Smooth muscle cell of the coronary artery (primary cell): Measurements from ENCODE around the gene PIAS3. TPM values are rescaled to one million over a fixed set of nuclear protein-coding genes. Genes with fewer than 3 reads are reported as not detected.

Source experiments
- total RNA-seq: library from RNA; depleted of rRNA; stranded (reverse); fragments of >200 nt; gene quantifications from 2 replicates; pipeline ENCODE4 v1.2.3, GENCODE V29; 2014; ENCODE audit warnings: low replicate concordance

The PIAS3 gene
- 2.5 and 6.3 TPM in 2 replicates for total RNA-seq

GRCh38 chr1:145858901-145859490 lies at the start of gene PIAS3:
PIAS3 (minus strand) TSS chr1:145859081; CDS start chr1:145858990, 91 bp downstream.

DNA sequence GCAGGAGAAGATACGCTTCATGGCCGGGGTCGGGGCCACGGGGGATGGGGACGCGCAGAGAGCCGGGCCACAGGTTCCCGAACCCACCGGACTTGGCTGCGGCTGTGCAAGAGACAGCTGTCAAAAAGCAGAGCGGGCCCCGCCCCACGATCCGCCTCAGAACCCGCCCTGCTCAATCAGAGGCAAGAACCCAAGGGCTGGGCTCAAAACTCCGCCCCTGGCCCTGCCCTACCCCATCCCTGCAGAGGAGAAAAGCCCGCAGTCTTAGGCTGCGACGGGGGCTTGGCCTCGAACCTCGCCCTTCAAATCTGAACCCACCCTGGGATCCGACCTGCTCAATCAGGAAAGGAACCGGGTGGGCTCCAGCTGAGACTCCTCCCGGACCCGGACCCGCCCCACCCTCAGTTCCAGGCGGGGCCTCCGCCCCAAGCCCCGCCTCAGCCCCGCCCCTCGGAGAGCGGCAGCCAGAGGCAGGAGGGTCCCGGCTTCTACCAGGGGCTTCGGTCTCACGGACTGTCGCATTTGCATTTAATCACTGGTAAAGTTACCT lies 26.9 kb upstream of the PIAS3 start, which contains the start of gene ANKRD35:
Gene ANKRD35, minus strand, starts transcription at position 129 of the 550 bp plus-strand sequence. Its CDS starts 108 bp downstream, at position 21.

DNA sequence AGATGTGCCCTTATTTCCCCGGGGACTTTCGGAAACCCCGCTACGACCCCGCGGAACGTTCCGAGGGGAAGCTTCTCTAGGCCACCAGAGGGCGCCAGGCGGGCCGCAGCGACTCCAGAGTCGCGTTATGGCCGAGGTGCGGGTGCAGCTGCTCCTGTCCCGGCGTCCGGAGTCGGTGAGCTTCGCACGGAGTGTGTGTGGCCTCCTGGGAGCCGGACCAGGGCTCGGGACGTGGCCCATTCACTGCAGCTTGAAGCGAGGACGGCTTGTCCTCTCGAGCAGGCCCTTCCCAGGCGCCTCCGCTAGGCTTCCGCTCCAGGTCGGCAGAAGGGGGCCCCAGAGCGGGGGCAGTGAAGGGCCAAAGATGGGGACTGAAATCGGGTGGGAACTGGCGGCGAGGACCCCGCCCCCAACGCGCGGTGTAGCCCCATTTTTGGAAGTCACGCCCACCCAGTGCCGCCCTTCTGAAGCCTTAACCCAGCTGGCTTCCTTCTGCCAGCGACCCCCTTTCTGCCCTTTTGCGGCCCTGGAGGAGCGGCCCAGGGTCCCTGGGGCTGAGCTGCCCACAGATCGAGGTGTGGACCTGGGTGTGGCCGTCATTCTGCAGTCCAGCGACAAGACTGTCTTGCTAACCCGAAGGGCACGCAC lies 13.2 kb downstream of the PIAS3 start, which contains the start of gene NUDT17:
Gene NUDT17, plus strand, starts transcription at position 117 of the 648 bp plus-strand sequence. Its CDS starts 11 bp downstream, at position 128.

GRCh38 chr1:145823565-145824498 lies 35.0 kb downstream of the PIAS3 start, which contains the start of the genes POLR3C and RNF115:
POLR3C (plus strand) TSS chr1:145824200; CDS start chr1:145825777, 1,577 bp downstream.
RNF115 (minus strand) TSS chr1:145824095; CDS start chr1:145823873, 222 bp downstream.

Other genes with a start within 250 kb of the PIAS3 start
- 0.08 TPM in 1 of 2 replicates, not detected in the other for gene PDZK1, start 151.7 kb downstream of the PIAS3 start, total RNA-seq
- gene CD160, start 139.6 kb downstream of the PIAS3 start, total RNA-seq = 0.12 TPM in 1 of 2 replicates, not detected in the other
- 7.7 and 8.9 TPM in 2 replicates for gene RNF115, start 35.0 kb downstream of the PIAS3 start, total RNA-seq
- gene POLR3C, start 34.9 kb downstream of the PIAS3 start, total RNA-seq = 21.0 and 28.4 TPM in 2 replicates
- gene NUDT17, start 13.5 kb downstream of the PIAS3 start, total RNA-seq = 1.2 and 4.4 TPM in 2 replicates
- gene ANKRD35, start 26.8 kb upstream of the PIAS3 start, total RNA-seq = 0.45 and 1.4 TPM in 2 replicates
- 0.23 and 7.4 TPM in 2 replicates for gene ITGA10, start 51.0 kb upstream of the PIAS3 start, total RNA-seq
- 22.6 and 25.1 TPM in 2 replicates for gene PEX11B, start 59.6 kb upstream of the PIAS3 start, total RNA-seq
- gene RBM8A, start 68.4 kb upstream of the PIAS3 start, total RNA-seq = 154 and 166 TPM in 2 replicates
- gene LIX1L, start 98.9 kb upstream of the PIAS3 start, total RNA-seq = 8.4 and 15.4 TPM in 2 replicates
- gene ANKRD34A, start 105.5 kb upstream of the PIAS3 start, total RNA-seq = 0.15 and 0.35 TPM in 2 replicates
- gene POLR3GL, start 105.6 kb upstream of the PIAS3 start, total RNA-seq = 15.6 and 23.4 TPM in 2 replicates
- 59.5 and 488 TPM in 2 replicates for gene TXNIP, start 137.5 kb upstream of the PIAS3 start, total RNA-seq
- not detected in 2 replicates for gene HJV, start 162.7 kb upstream of the PIAS3 start, total RNA-seq